Hepatocyte (in vitro differentiated cells): ENCODE results near the gene ZNF83.

ENCODE experiments used
- EZH2 ChIP-seq: fragments of 200-600 bp; sonication (generic); IDR thresholded peaks from 2 replicates; pipeline ENCODE4 v1.6.1; 2016; ENCODE audit warnings: antibody characterized with exemption, mild to moderate bottlenecking, borderline replicate concordance
- TF ChIP-seq, protein P1 (sequence below): fragments of 200-600 bp; sonication (generic); IDR thresholded peaks from 2 replicates; pipeline ENCODE4 v1.5.1; 2016; ENCODE audit warnings: antibody characterized with exemption, mild to moderate bottlenecking; ENCODE audit not compliant: poor library complexity

DNA sequence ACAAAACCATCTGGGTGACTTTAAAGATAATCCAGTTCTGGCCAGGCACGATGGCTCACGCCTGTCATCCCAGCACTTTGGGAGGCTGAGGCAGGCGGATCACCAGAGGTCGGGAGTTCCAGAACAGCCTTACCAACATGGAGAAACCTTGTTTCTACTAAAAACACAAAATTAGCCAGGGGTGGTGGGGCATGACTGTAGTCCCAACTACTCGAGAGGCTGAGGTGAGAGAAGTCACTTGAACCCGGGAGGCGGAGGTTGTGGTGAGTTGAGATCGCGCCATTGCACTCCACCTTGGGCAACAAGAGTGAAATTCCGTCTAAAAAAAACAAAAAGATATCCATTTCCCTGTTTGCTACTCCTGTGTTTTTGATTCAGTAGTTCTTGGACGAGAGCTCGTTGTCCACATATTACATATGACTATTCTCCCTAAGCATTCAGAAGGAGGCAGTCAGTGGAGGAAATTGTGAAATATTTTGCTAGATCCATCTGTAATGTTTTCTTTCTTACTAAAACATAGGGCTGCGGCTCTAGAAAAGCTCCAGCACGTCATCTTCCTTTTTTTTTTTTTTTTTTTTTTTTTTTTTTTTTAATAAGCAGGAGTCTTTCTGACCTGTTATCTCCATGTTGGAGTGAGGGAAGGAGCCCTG is 34.5 kb downstream of the ZNF83 start:
- TF ChIP-seq, protein P1, sequence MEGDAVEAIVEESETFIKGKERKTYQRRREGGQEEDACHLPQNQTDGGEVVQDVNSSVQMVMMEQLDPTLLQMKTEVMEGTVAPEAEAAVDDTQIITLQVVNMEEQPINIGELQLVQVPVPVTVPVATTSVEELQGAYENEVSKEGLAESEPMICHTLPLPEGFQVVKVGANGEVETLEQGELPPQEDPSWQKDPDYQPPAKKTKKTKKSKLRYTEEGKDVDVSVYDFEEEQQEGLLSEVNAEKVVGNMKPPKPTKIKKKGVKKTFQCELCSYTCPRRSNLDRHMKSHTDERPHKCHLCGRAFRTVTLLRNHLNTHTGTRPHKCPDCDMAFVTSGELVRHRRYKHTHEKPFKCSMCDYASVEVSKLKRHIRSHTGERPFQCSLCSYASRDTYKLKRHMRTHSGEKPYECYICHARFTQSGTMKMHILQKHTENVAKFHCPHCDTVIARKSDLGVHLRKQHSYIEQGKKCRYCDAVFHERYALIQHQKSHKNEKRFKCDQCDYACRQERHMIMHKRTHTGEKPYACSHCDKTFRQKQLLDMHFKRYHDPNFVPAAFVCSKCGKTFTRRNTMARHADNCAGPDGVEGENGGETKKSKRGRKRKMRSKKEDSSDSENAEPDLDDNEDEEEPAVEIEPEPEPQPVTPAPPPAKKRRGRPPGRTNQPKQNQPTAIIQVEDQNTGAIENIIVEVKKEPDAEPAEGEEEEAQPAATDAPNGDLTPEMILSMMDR, result no peak
- no peak for TF ChIP-seq EZH2
